ENCODE results near the gene VAV3.

The VAV3 gene

GRCh38 chr1:107525961-107526360 lies 439.0 kb downstream of the VAV3 start:
- DNase-seq (ENCODE audit: low read depth in 1 of 2, low spot score in 1 of 2): no peak
- Histone ChIP-seq H3K4me3 (replicated peaks; ENCODE audit: insufficient read depth, low read length) (no peak overlapping the region), H3K27ac (replicated peaks) (no peak overlapping the region), H3K27me3 (ENCODE audit: insufficient read depth, poor library complexity, severe bottlenecking) (no peaks in the 10 kb centered on the region)
- TF ChIP-seq POLR2AphosphoS5 (IDR thresholded peaks at IDR 0.05; ENCODE audit: low read depth) (no peak), CTCF (IDR thresholded peaks at IDR 0.05; ENCODE audit: insufficient read depth, low read length) (no peak), SPI1 (IDR thresholded peaks at IDR 0.05; ENCODE audit: borderline replicate concordance, low read depth) (no peak), GABPA (IDR thresholded peaks at IDR 0.05; ENCODE audit: low read depth) (no peak)
- TF ChIP-seq, protein P1, sequence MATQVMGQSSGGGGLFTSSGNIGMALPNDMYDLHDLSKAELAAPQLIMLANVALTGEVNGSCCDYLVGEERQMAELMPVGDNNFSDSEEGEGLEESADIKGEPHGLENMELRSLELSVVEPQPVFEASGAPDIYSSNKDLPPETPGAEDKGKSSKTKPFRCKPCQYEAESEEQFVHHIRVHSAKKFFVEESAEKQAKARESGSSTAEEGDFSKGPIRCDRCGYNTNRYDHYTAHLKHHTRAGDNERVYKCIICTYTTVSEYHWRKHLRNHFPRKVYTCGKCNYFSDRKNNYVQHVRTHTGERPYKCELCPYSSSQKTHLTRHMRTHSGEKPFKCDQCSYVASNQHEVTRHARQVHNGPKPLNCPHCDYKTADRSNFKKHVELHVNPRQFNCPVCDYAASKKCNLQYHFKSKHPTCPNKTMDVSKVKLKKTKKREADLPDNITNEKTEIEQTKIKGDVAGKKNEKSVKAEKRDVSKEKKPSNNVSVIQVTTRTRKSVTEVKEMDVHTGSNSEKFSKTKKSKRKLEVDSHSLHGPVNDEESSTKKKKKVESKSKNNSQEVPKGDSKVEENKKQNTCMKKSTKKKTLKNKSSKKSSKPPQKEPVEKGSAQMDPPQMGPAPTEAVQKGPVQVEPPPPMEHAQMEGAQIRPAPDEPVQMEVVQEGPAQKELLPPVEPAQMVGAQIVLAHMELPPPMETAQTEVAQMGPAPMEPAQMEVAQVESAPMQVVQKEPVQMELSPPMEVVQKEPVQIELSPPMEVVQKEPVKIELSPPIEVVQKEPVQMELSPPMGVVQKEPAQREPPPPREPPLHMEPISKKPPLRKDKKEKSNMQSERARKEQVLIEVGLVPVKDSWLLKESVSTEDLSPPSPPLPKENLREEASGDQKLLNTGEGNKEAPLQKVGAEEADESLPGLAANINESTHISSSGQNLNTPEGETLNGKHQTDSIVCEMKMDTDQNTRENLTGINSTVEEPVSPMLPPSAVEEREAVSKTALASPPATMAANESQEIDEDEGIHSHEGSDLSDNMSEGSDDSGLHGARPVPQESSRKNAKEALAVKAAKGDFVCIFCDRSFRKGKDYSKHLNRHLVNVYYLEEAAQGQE (IDR thresholded peaks at IDR 0.05; ENCODE audit: insufficient replicate concordance, low read depth): no peak

DNA sequence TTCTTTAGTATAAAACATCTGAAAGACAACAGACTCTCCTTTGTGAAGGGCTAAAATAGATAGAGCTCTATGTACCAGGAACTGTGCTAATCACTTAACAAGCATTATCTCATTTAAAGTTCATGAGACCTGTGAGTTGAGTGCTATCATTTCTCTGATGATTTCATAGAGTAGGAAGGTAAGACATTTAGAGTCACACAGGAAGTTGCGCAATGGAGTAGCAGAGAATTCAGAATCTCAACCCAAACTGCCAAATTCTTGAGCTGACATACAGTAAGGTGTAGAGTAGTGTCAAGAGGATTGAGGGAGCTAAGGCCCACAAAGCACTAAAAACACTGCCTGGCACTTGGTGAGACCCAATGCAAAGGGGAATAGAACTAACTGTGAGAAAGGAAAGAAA lies 439.8 kb downstream of the VAV3 start:
- Histone ChIP-seq H3K27ac (replicated peaks) (no peak overlapping the region), H3K27me3 (ENCODE audit: insufficient read depth, poor library complexity, severe bottlenecking) (no peaks in the 10 kb centered on the region), H3K4me3 (replicated peaks; ENCODE audit: insufficient read depth, low read length) (no peak overlapping the region)
- TF ChIP-seq CTCF (IDR thresholded peaks at IDR 0.05; ENCODE audit: insufficient read depth, low read length) (no peak), SPI1 (IDR thresholded peaks at IDR 0.05; ENCODE audit: borderline replicate concordance, low read depth) (no peak), GABPA (IDR thresholded peaks at IDR 0.05; ENCODE audit: low read depth) (no peak), POLR2AphosphoS5 (IDR thresholded peaks at IDR 0.05; ENCODE audit: low read depth) (no peak)
- TF ChIP-seq, protein P1 (IDR thresholded peaks at IDR 0.05; ENCODE audit: insufficient replicate concordance, low read depth): no peak
- DNase-seq (ENCODE audit: low read depth in 1 of 2, low spot score in 1 of 2): no peak

DNA sequence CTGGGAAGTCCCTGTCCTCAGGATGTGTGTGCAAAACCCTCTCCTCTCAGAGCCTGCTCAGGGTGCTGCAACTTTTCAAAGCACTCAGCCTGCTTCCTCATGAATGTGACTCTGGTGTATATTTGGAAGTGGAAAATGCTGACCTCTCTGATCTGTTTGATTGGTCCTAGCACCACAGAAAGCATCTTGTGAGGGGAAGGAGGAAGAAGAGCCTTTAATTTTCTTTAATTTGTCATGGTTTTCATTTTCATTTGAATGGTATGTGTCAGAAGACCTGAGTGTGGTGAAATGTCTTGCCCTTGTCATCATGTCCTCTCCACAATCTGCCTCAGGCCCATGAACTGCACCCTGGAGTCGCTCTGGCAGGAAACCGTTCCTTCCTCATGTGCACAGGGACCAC lies 440.7 kb downstream of the VAV3 start:
- no peak for DNase-seq (ENCODE audit: low read depth in 1 of 2, low spot score in 1 of 2)
- Histone ChIP-seq H3K27ac (replicated peaks) (no peak overlapping the region), H3K27me3 (ENCODE audit: insufficient read depth, poor library complexity, severe bottlenecking) (no peaks in the 10 kb centered on the region), H3K4me3 (replicated peaks; ENCODE audit: insufficient read depth, low read length) (no peak overlapping the region)
- TF ChIP-seq SPI1 (IDR thresholded peaks at IDR 0.05; ENCODE audit: borderline replicate concordance, low read depth) (no peak), GABPA (IDR thresholded peaks at IDR 0.05; ENCODE audit: low read depth) (no peak), CTCF (IDR thresholded peaks at IDR 0.05; ENCODE audit: insufficient read depth, low read length) (no peak)
- TF ChIP-seq, protein P1 (IDR thresholded peaks at IDR 0.05; ENCODE audit: insufficient replicate concordance, low read depth): no peak
